GM19043 (cell line): Measurements from ENCODE around the gene PTGER4.
A peak's percentile ranks its signal among the peaks of the same experiment; 100 is the strongest.
"Not testable (repeated sequence)": the region's sequence is repeated elsewhere in the genome, so short reads cannot be mapped to it uniquely, and the experiment has no call there.

Source experiments
- ATAC-seq: cut with Tn5 transposase; IDR thresholded peaks from one replicate; pipeline ENCODE4 v1.9.1; 2021; ENCODE audit warnings: low read depth; ENCODE audit not compliant: unreplicated experiment

PTGER4 gene

DNA sequence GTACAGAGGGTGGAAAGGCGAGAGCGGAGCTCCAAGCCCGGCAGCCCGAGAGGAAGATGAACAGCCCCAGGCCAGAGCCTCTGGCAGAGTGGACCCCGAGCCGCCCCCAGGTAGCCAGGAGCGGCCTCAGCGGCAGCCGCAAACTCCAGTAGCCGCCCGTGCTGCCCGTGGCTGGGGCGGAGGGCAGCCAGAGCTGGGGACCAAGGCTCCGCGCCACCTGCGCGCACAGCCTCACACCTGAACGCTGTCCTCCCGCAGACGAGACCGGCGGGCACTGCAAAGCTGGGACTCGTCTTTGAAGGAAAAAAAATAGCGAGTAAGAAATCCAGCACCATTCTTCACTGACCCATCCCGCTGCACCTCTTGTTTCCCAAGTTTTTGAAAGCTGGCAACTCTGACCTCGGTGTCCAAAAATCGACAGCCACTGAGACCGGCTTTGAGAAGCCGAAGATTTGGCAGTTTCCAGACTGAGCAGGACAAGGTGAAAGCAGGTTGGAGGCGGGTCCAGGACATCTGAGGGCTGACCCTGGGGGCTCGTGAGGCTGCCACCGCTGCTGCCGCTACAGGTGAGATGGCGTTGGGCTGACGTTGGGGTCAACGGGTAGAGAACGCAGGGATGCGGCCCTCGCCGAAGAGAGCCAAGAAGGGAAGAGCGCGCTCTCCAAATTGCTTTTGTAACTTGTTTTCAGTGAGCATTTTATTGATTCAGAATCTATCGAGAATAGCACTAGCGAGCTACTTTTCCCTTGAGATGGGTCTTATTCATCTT is at the start of gene PTGER4:
Gene PTGER4 (plus strand): TSS at position 3 of the 769 bp plus-strand sequence. CDS start 1,079 bp downstream, outside the sequence.
- peak; percentile 26 for ATAC-seq

DNA sequence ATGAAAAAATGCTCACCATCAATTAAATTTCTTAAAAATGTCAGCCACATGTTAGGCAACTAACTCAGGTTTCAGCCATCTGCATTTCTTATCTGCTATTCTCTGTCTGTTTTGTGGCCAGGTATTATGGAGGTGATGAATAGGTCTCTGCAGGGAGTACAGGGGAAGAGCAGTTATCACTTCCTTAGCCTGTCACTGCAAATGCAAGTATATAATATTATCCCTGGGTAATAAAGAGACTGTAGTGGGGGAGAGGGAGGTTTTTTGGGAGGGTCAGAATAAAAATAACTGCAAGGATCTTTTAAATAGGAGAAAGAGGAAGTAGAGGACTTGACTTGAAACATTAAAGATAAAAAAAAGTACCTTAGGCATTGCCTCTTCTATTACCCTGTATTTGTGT is 49.6 kb upstream of the PTGER4 start:
- no peak for ATAC-seq

DNA sequence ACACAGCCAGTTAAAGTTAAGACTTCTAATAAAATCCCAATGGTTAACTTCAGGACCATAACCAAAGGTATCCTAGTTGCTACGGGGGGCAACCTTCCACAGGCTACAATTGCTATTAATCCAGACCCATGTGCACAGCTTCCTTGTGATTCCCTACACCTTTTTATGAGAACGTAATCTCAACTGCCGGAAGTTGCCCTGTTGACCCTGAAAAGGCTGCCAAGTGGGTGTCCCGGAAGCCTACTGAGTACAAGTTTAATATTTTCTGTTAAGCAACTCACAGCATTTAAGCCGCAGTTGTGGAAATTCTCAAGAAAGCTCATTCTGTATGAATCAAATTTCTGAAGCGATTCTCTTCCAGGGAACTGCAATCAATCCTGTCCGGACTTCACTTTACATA is 48.5 kb upstream of the PTGER4 start:
- ATAC-seq, result no peak

DNA sequence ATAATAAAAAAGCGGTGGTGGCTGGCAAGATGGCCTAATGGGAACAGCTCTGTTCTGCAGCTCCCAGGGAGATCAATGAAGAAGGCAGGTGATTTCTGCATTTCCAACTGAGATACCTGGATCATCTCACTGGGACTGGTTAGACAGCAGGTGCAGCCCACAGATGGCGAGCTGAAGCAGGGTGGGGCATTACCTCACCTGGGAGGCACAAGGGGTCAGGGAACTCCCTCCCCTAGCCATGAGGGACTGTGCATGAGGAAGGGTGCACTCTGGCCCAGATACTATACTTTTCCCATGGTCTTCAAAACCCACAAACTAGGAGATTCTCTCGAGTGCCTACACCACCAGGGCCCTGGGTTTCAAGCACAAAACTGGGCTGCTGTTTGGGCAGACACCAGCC is 45.6 kb upstream of the PTGER4 start:
- ATAC-seq, result no peak

DNA sequence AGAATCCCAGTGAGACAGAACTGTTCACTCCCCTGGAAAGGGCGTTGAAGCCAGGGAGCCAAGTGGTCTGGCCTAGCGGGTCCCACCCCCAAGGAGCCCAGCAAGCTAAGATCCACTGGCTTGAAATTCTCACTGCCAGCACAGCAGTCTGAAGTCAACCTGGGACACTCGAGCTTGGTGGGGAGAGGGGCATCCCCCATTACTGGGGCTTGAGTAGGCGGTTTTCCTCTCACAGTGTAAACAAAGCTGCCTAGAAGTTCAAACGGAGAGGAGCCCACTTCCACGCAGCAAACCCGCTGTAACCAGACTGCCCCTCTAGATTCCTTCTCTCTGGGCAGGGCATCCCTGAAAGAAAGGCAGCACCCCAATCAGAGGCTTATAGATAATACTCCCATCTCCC is 45.1 kb upstream of the PTGER4 start:
- ATAC-seq, result no peak

DNA sequence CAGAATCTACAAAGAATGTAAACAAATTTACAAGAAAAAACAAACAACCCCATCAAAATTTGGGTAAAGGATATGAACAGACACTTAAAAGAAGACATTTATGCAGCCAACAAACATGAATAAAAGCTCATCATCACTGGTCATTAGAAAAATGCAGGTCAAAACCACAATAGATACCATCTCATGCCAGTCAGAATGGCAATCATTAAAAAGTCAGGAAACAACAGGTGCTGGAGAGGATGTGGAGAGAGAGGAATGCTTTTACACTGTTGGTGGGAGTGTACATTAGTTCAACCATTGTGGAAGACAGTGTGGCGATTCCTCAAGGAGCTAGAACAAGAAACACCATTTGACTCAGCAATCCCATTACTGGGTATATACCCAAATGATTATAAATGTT is 40.2 kb upstream of the PTGER4 start:
- ATAC-seq, result not testable (repeated sequence)

DNA sequence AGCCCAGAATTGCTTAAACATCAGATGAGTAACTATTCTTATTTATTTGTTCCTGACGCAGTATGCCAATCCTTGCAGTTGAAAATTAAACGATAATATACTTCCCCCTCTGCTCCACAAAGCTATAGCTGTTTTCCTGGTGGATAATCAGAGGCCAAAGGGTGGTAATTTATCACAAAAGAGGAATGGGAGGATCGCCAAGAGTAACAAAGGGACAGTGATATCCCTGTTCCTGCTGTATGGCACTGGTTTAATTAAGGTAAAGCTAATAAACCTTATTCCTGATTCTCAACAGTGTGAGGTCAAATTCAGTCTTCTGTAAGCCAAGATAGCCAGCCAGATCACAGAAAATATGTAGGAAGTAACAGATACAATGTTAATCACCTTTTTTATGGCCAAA is 33.4 kb upstream of the PTGER4 start:
- no peak for ATAC-seq

DNA sequence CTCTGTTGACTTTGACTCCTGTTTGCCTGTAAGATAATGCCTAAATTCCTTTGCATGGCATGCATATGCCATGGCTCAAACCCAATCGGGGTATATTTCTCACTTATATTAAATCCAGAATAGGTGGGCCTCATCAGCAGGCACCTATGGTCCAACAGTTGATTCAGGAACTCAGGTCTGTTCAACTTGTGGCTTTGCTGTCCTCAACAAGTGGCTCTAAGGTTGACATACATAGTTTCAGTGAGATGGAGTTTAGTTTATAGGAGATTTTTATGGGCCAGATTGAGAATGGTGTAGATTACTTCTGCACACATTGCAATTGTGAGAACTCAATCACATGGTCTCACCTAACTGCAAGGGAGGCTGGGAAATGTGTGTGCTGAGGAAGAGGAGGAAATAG is 31.6 kb upstream of the PTGER4 start:
- no peak for ATAC-seq

DNA sequence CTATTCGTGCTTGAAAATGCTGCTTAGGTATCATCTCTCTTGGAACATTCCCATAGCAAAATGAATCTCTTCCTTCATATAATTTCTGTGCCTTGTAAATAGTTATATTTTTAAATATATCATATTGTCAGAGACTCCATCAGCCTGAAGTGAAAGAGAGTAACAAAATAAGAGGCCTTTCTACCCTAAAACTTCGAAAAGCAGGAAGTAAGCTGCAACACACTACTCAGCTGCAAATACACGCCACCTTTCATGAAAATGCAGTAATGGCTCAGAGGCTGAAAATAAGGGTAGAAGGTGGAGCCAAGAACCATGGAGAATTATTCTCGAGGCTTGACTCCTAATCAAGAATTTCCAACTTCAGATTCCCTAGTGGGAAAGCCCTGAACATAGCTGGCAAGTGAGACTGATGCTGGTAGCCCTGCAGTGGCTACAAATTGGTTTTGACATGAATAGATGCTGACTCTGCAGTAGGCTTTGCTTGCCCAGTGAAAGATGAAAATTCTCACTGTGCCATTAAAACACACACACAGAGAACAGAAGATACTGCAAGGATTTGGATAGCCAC is 30.2 kb upstream of the PTGER4 start:
- ATAC-seq, result no peak

DNA sequence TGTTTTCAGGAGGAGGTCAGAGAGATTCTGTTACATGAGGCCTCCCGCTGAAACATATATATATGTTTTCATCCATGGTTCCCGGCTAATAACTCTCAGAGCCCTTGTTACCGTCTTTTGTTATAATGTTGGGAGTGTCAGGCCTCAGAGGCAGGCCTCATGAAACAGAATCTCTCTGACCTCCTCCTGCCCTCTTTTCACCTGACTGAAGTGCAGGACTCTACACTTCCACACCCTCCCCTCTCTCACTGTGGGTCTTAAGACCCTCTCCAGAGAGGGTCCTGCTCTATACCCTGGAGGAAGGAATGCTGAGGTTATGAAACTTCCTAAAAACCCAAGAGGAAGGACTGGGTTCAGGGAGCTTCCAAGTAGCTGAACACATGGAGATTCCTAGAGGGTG is 28.5 kb upstream of the PTGER4 start:
- ATAC-seq, result no peak

DNA sequence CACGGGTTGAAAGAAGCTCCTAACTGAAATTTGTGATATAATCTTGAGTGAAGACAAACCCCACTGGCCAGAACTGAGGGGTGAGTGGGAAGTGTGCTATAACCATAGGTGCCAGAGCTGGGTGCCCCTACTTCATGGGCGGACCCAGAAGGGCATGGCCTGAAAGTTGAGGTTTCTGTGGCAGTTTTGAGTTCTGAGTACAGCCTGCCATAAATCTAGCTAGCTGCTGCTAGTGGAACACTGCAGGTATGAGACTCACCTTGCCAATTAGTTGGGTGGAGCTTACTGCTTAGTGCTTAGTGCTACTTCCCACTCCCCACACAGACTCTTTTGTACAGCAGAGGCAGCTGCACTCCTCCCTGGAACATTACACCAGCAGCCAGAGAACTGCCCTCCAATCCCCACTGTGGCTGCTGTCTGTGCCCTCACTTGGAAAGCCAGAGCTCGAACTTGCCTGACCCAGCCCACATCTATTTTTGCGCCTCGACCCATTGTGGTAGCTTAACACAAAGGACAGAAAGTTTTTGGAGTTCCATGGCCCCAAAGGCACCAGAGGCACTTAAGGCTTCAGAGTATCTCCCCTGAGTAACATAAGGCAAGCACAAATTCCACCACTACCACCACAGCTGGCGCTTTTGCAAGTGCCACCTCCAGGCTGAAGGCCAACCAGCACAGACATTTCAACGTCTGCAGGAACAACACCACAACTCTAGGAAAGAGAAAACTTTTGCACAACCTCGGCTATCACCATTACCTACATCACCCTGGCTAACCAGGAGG is 27.1 kb upstream of the PTGER4 start:
- no peak for ATAC-seq

DNA sequence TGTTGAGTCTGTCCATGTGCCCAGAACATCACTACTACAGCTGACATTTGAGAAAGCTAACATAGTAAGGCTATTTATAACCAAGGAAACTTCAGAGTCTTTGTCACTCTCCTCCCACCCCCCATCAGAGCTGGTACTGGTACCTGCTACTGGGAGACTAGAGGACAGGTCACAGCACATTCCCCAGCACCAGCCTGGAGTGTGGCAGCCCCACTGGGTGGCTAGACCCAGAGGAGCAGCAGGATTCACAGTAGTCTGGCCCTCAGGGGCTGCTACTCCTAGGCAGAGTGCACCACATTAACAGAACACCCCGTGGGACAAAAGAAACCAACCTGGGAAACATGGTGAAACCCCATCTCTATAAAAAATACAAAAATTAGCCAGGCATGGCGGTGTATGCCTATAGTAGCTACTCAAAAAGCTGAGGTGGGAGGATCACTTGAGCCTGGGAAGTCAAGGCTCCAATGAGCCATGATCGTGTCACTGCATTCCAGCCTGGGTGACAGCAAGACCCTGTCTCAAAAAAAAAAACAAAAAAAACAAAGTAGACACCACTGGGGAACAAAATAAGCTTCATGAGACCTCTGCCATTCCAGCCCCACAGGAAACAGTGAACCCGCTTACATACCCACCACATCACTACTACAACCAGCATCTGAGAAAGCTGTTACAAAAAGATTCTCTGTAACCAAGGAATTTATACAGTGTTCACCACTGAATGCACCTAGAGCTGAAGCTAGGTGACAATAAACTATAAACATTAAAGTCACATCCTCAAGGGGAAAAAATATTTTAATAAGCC is 26.3 kb upstream of the PTGER4 start:
- no peak for ATAC-seq

DNA sequence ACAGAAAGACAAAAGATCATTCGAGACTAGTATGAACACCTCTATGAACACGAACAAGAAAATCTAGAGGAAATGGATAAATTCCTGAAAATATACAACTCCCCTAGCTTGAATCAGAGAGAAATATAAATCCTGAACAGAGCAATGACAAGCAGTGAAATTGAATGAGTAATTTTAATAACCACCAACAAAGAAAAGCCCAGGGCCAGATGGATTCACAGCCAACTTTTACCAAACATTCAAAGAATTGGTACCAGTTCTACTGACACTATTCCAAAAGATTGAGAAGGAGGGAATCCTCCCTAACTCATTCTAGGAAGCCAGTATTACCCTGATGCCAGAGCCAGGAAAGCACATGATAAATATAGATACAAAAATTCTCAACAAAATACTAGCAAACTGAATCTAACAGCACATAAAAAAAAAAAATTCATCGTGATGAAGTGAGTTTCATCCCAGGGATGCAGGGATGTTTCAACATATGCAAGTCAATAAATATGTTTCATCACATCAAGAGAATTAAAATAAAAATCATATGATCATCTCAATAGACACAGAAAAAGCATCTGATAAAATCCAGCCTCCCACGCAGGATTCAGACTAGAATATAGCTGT is 25.2 kb upstream of the PTGER4 start:
- ATAC-seq, result no peak

DNA sequence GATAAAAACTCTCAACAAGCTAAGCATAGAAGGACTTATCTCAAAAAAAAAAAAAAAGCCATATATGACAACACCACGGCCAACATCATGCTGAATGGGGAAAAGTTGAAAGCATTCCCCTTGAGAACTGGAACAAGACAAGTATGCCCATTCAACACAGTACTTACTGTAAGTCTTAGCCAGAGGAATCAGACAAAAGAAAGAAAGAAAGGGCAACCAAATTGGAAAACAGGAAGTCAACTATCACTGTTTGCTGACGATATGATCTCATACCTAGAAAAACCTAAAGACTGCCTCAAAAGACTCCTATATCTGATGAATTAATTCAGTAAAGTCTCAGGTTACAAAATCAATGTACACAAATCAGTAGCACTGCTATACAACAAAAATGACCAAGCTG is 24.6 kb upstream of the PTGER4 start:
- ATAC-seq, result no peak

DNA sequence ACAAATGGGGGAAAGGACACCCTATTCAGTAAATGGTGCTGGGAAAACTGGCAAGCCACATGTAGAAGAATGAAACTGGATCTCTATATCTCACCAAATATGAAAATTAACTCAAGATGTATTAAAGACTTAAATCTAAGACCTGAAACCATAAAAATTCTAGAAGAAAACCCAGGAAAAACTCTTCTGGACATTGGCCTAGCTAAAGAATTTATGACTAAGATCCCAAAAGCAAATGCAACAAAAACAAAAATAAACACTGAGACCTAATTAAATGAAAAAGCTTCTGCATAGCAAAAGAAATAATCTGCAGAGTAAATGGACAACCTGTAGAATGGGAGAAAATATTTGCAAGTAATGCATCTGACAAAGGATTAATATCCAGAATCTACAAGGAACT is 23.6 kb upstream of the PTGER4 start:
- not testable (repeated sequence) for ATAC-seq

DNA sequence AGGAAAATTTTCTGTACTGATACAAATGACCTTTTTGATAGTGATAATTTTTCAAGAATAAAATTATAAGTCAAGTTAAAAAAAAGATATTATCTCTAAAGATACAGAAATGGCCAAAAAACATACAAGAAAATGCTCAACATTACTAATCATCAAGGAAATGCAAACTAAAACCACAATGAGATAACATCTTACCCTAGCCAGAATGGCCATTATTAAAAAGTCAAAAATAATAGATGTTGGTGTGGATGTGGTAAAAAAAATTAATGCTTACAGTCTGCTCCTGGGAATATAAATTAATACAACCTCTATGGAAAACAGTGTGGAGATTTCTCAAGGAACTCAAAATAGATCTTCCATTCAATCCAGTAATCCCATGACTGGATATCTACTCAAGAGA is 22.9 kb upstream of the PTGER4 start:
- no peak for ATAC-seq

DNA sequence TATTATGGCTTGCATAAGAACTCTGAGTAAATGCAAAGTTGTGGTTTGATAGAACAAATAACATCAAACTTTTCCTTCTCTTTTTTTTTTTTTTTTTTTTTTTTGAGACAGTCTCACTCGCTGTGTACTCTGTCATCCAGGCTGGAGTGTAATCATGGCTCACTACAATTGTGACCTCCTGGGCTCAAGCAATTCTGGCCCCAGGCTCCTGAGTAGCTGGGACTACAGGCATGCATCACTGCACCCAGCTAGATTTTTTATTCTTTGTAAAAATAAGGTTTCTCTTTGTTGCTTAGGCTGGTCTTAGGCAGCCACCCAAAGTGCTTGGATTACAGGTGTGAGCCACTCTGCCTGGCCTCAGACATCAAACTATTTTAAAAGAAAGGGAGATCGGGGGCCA is 19.0 kb upstream of the PTGER4 start:
- no peak for ATAC-seq

DNA sequence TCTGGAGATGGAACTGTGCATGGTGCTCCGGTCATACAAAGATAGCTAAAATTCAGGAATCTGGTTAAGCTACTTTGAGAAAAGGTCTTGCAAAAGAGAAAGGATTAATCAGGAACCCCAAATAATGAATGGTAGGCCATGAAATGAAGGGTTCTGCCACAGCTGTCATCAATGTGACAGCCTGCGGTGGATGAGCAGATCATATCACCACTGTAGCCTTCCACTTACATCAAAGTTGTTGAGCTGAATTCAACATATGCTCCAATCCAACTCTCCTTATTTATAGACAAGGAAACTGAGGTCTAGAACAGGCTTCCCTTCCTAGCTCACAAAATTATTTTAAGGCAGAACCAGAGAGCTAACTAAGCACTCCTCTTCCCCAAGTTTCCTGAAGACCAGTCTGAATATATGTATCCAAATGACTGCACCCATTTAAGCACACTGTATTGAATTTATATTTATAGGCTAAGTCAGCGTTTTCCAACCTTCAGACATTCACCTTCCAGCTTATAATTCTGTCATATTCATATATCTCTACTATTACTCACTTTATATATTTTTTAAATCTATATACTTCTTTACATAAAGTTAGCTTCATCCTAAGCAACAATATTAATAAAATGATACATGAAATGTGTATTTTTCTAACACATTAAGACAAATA is 13.9 kb upstream of the PTGER4 start:
- ATAC-seq, result no peak

DNA sequence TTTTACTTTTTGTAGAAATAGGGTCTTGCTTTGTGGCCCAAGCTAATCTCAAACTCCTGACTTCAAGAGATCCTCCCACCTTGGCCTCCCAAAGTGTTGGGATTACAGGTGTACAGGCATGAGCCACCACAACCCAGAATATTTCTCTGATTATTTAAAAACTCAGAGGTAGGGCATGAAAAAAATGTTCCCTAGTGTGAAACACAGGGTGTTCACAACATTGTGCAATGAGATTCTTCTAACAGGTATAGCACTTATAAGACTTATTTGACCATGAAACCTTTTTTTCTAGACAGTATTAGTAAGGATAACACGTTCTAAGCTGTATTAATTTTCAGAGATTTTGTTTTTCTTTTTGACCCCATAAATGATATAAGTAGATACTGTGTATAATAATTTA is 13.1 kb upstream of the PTGER4 start:
- ATAC-seq, result no peak

DNA sequence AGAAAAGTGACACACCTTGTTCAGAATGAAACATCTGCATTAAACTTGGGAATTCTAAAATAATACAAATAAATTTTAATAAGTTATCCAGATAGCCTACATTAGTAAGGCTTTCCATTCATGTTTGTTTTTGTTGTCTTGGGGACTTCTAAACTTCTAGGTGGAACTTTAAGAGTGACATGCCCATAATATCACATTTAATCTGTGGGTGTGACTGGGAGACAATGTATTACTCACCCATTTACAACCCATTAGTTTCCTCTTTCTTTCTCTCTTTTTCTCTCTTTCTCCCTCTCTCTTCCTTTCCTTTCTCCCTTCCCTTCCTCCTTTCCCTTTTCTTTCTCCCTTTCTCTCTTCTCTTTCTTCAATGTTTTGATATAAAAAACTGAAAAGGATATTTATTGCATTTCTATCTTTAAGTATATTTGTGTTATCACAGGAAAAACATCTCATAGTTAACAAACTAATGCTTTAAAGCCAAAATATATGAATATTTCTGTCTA is 12.5 kb upstream of the PTGER4 start:
- ATAC-seq, result no peak
